ENCODE measurements around the gene CAMKMT. TPM values are rescaled to one million over a fixed set of nuclear protein-coding genes. Genes with fewer than 3 reads are reported as not detected.

CAMKMT gene
- total RNA-seq, 4 donors from 2014 or later = 4.5 to 57.9 (median 15.4) TPM

GRCh38 chr2:44777537-44777936, 415.8 kb downstream of the CAMKMT start:
- Histone ChIP-seq H3K36me3 (no peaks in the 10 kb centered on the region), H3K27me3 (no peaks in the 10 kb centered on the region), H3K27ac (no peak overlapping the region), H3K4me3 (no peak overlapping the region), H3K9me3 (no peaks in the 10 kb centered on the region), H3K4me1 (peaks cover 0 to 6% (median 3%) of the 10 kb centered on the region in 4 donors)
- TF ChIP-seq CTCF (IDR thresholded peaks at IDR 0.05) (no peak), POLR2AphosphoS5 (IDR thresholded peaks at IDR 0.05) (no peak), POLR2A (IDR thresholded peaks at IDR 0.05) (no peak), EP300 (IDR thresholded peaks at IDR 0.05; ENCODE audit: low read depth) (no peak)
- DNase-seq = peak; percentile 16
- 34 to 50% methylated on average over 4 to 11 of the region's 11 CpGs for WGBS, 2 donors (ENCODE audit: low coverage in 1 of 2)
- intact Hi-C loops (cut with DNase I; ENCODE audit: low total_unique reads) (no loop called here), in situ Hi-C loops (cut with MboI; ENCODE audit: low pct_ligation_motif_present in 1 of 4, low pct_unique_long_range_greater_than_20kb in 1 of 4, low sequenced_read_pairs in 3 of 4) (no loop called here)

GRCh38 chr2:44778221-44778654, 416.5 kb downstream of the CAMKMT start:
- Histone ChIP-seq H3K27ac (peak overlapping the region in 1 of 4 donors; percentile 15), H3K4me3 (no peak overlapping the region)
- WGBS, 2 donors (ENCODE audit: low coverage in 1 of 2) = 73 to 78% methylated on average over 8 of the region's 13 CpGs

GRCh38 chr2:44778671-44779476, 417.1 kb downstream of the CAMKMT start:
- in situ Hi-C loops (cut with MboI; ENCODE audit: low pct_ligation_motif_present in 1 of 4, low pct_unique_long_range_greater_than_20kb in 1 of 4, low sequenced_read_pairs in 3 of 4) = no loop called here
- no peaks in the 10 kb centered on the region for H3K36me3 ChIP-seq
- no peaks in the 10 kb centered on the region for H3K9me3 ChIP-seq
- intact Hi-C loops (cut with DNase I; ENCODE audit: low total_unique reads) = no loop called here
- DNase-seq = peak; percentile 24
- H3K4me1 ChIP-seq = peaks cover 0 to 6% (median 3%) of the 10 kb centered on the region in 4 donors
- WGBS, 2 donors (ENCODE audit: low coverage in 1 of 2) = 76 to 77% methylated on average over 6 to 20 of the region's 20 CpGs
- no peaks in the 10 kb centered on the region for H3K27me3 ChIP-seq
- no peak overlapping the region for H3K4me3 ChIP-seq
- TF ChIP-seq EP300 (IDR thresholded peaks at IDR 0.05; ENCODE audit: low read depth) = no peak
- TF ChIP-seq POLR2AphosphoS5 (IDR thresholded peaks at IDR 0.05) = no peak
- TF ChIP-seq CTCF (IDR thresholded peaks at IDR 0.05) = no peak
- no peak for TF ChIP-seq POLR2A (IDR thresholded peaks at IDR 0.05)
- H3K27ac ChIP-seq = peak overlapping the region in 1 of 4 donors; percentile 15

More at GRCh38 chr2:44778221-44778654, 416.5 kb downstream of the CAMKMT start:
- intact Hi-C loops (cut with DNase I; ENCODE audit: low total_unique reads) (no loop called here), in situ Hi-C loops (cut with MboI; ENCODE audit: low pct_ligation_motif_present in 1 of 4, low pct_unique_long_range_greater_than_20kb in 1 of 4, low sequenced_read_pairs in 3 of 4) (no loop called here)
- Histone ChIP-seq H3K4me1 (peaks cover 0 to 6% (median 3%) of the 10 kb centered on the region in 4 donors), H3K27me3 (no peaks in the 10 kb centered on the region), H3K9me3 (no peaks in the 10 kb centered on the region), H3K36me3 (no peaks in the 10 kb centered on the region)
- no peak for TF ChIP-seq POLR2A (IDR thresholded peaks at IDR 0.05)
- no peak for TF ChIP-seq CTCF (IDR thresholded peaks at IDR 0.05)
- no peak for TF ChIP-seq EP300 (IDR thresholded peaks at IDR 0.05; ENCODE audit: low read depth)
- TF ChIP-seq POLR2AphosphoS5 (IDR thresholded peaks at IDR 0.05) = no peak
- DNase-seq = no peak

GRCh38 chr2:44779793-44780192, 418.0 kb downstream of the CAMKMT start:
- no peak for DNase-seq
- 92% methylated on average over 2 of the region's 2 CpGs; no CpG with 5 or more reads in 1 of the 2 donors for WGBS, 2 donors (ENCODE audit: low coverage in 1 of 2)
- in situ Hi-C loops (cut with MboI; ENCODE audit: low pct_ligation_motif_present in 1 of 4, low pct_unique_long_range_greater_than_20kb in 1 of 4, low sequenced_read_pairs in 3 of 4) (no loop called here), intact Hi-C loops (cut with DNase I; ENCODE audit: low total_unique reads) (no loop called here)
- H3K27me3 ChIP-seq = no peaks in the 10 kb centered on the region
- no peak overlapping the region for H3K27ac ChIP-seq
- H3K4me1 ChIP-seq = peaks cover 0 to 6% (median 3%) of the 10 kb centered on the region in 4 donors
- H3K9me3 ChIP-seq = no peaks in the 10 kb centered on the region
- no peak overlapping the region for H3K4me3 ChIP-seq
- H3K36me3 ChIP-seq = no peaks in the 10 kb centered on the region
- TF ChIP-seq POLR2A (IDR thresholded peaks at IDR 0.05) (no peak), CTCF (IDR thresholded peaks at IDR 0.05) (no peak), EP300 (IDR thresholded peaks at IDR 0.05; ENCODE audit: low read depth) (no peak), POLR2AphosphoS5 (IDR thresholded peaks at IDR 0.05) (no peak)

Data from transverse colon (tissue), 4 donors.